Measurements from ENCODE around the gene UBE2Q2.
"Not testable (repeated sequence)": the region's sequence is repeated elsewhere in the genome, so short reads cannot be mapped to it uniquely, and the experiment has no call there.

Gene UBE2Q2

DNA sequence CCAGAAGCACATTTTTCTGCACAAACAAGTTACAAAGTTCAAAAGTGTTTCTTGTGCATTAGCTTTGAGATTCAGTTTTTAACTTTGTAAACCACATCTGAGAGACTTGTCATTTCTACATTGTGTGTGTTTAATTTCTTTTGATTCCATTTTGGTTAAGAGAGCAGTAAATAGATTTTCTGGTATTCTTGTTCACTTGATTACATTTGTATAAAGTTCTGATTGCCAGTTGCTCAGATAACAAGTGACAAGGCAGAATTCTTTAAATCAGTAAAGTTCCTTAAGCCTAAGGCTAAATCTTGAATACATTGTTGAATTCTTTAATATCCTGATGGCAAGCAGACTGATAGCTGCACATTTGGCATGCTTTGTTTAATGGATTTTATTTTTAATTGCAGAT lies 57.3 kb downstream of the UBE2Q2 start:
- no peak overlapping the region for H3K4me3 ChIP-seq (ENCODE audit: low read depth, low read length)
- TF ChIP-seq, protein P1, sequence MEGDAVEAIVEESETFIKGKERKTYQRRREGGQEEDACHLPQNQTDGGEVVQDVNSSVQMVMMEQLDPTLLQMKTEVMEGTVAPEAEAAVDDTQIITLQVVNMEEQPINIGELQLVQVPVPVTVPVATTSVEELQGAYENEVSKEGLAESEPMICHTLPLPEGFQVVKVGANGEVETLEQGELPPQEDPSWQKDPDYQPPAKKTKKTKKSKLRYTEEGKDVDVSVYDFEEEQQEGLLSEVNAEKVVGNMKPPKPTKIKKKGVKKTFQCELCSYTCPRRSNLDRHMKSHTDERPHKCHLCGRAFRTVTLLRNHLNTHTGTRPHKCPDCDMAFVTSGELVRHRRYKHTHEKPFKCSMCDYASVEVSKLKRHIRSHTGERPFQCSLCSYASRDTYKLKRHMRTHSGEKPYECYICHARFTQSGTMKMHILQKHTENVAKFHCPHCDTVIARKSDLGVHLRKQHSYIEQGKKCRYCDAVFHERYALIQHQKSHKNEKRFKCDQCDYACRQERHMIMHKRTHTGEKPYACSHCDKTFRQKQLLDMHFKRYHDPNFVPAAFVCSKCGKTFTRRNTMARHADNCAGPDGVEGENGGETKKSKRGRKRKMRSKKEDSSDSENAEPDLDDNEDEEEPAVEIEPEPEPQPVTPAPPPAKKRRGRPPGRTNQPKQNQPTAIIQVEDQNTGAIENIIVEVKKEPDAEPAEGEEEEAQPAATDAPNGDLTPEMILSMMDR (IDR thresholded peaks at IDR 0.05; ENCODE audit: borderline replicate concordance, insufficient read depth, low read depth, low read length), result no peak

- no peak overlapping the region for H3K4me3 ChIP-seq (ENCODE audit: low read depth, low read length)
- TF ChIP-seq, protein P1 (IDR thresholded peaks at IDR 0.05; ENCODE audit: borderline replicate concordance, insufficient read depth, low read depth, low read length), result no peak
Observed at GRCh38 chr15:75902129-75902557, 58.9 kb downstream of the UBE2Q2 start.

GRCh38 chr15:75903331-75904239 lies 60.3 kb downstream of the UBE2Q2 start, which contains the start of gene FBXO22:
TSS of gene FBXO22 (plus strand) at chr15:75903878. CDS start at chr15:75903964, 86 bp downstream.
- H3K4me3 ChIP-seq (ENCODE audit: low read depth, low read length), result peak within 1 kb of the TSS; percentile 81
- TF ChIP-seq, protein P1 (IDR thresholded peaks at IDR 0.05; ENCODE audit: borderline replicate concordance, insufficient read depth, low read depth, low read length), result no peak

DNA sequence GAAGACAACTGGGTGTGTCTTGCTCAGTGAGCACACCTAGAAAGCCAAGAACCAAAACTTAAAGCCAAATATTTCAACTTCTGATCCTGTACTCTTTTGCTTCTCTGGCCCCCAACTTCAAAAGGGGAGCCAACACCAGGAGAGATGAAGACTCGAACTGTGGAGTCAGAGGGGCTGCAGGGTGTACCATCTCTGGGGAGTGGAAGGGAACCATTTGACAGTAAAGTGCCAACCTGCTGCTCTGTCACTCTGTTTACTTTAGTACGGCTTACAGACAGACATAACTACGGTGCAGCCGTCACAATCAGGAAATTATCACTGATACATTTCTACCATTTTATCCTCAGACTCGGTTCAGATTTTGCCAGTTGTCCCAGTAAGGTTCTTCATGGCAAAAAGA lies 62.0 kb downstream of the UBE2Q2 start:
- H3K4me3 ChIP-seq (ENCODE audit: low read depth, low read length), result no peak overlapping the region
- TF ChIP-seq, protein P1 (IDR thresholded peaks at IDR 0.05; ENCODE audit: borderline replicate concordance, insufficient read depth, low read depth, low read length), result no peak

- H3K4me3 ChIP-seq (ENCODE audit: low read depth, low read length), result not testable (repeated sequence)
Observed at GRCh38 chr15:75910355-75910754, 67.1 kb downstream of the UBE2Q2 start.

GRCh38 chr15:75916978-75917377 lies 73.7 kb downstream of the UBE2Q2 start:
- TF ChIP-seq, protein P1 (IDR thresholded peaks at IDR 0.05; ENCODE audit: borderline replicate concordance, insufficient read depth, low read depth, low read length), result no peak

GRCh38 chr15:75918135-75918534 lies 74.9 kb downstream of the UBE2Q2 start:
- H3K4me3 ChIP-seq (ENCODE audit: low read depth, low read length), result no peak overlapping the region
- TF ChIP-seq, protein P1 (IDR thresholded peaks at IDR 0.05; ENCODE audit: borderline replicate concordance, insufficient read depth, low read depth, low read length), result no peak

More at GRCh38 chr15:75916978-75917377, 73.7 kb downstream of the UBE2Q2 start:
- no peak overlapping the region for H3K4me3 ChIP-seq (ENCODE audit: low read depth, low read length)

All from GM12875 (cell line).